WERI-Rb-1 (cell line): Measurements from ENCODE around the gene MTMR4.
"Not testable (repeated sequence)": the region's sequence is repeated elsewhere in the genome, so short reads cannot be mapped to it uniquely, and the experiment has no call there.

Experiments
- DNase-seq: peaks from one replicate; pipeline ENCODE4 v3.0.0-alpha.2; 2020
- H3K27ac ChIP-seq: fragments of 250-450 bp; sonication (Bioruptor Pico); 2 replicates; pipeline ENCODE4 v1.5.1; 2020; ENCODE audit warnings: mild to moderate bottlenecking, moderate library complexity
- H3K27me3 ChIP-seq: fragments of 250-450 bp; sonication (Bioruptor Pico); 2 replicates; pipeline ENCODE4 v1.5.1; 2021; ENCODE audit warnings: mild to moderate bottlenecking, low read depth, moderate library complexity; ENCODE audit not compliant: insufficient read depth, severe bottlenecking
- H3K36me3 ChIP-seq: fragments of 250-450 bp; sonication (Bioruptor Pico); 2 replicates; pipeline ENCODE4 v1.5.1; 2020; ENCODE audit warnings: mild to moderate bottlenecking, moderate library complexity
- H3K4me3 ChIP-seq: 2 replicates; pipeline ENCODE4 v1.5.1; 2011; ENCODE audit warnings: low read depth, mild to moderate bottlenecking, control low read depth, low read length
- H3K9me3 ChIP-seq: fragments of 250-450 bp; sonication (Bioruptor Pico); 2 replicates; pipeline ENCODE4 v1.5.1; 2021; ENCODE audit warnings: mild to moderate bottlenecking, moderate library complexity; ENCODE audit not compliant: severe bottlenecking
- TF ChIP-seq, protein P1 (sequence below): IDR thresholded peaks from 2 replicates; pipeline ENCODE4 v1.5.1; 2011; ENCODE audit warnings: low read depth, mild to moderate bottlenecking, control low read depth, inconsistent platforms, low read length

Gene MTMR4

GRCh38 chr17:58513965-58514769, at the start of gene MTMR4:
Gene MTMR4, minus strand, starts transcription at chr17:58514638. Its CDS starts 231 bp downstream, at chr17:58514407.
- H3K27me3 ChIP-seq, result no peaks in the 10 kb centered on the region
- H3K36me3 ChIP-seq, result peaks cover 44% of the 10 kb centered on the region
- H3K4me3 ChIP-seq, result peak within 1 kb of the TSS; percentile 80
- no peaks in the 10 kb centered on the region for H3K9me3 ChIP-seq
- H3K27ac ChIP-seq, result peak within 1 kb of the TSS; percentile 85
- TF ChIP-seq, protein P1, sequence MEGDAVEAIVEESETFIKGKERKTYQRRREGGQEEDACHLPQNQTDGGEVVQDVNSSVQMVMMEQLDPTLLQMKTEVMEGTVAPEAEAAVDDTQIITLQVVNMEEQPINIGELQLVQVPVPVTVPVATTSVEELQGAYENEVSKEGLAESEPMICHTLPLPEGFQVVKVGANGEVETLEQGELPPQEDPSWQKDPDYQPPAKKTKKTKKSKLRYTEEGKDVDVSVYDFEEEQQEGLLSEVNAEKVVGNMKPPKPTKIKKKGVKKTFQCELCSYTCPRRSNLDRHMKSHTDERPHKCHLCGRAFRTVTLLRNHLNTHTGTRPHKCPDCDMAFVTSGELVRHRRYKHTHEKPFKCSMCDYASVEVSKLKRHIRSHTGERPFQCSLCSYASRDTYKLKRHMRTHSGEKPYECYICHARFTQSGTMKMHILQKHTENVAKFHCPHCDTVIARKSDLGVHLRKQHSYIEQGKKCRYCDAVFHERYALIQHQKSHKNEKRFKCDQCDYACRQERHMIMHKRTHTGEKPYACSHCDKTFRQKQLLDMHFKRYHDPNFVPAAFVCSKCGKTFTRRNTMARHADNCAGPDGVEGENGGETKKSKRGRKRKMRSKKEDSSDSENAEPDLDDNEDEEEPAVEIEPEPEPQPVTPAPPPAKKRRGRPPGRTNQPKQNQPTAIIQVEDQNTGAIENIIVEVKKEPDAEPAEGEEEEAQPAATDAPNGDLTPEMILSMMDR, result no peak
- DNase-seq, result peak; percentile 92

GRCh38 chr17:58560511-58560910, 46.1 kb upstream of the MTMR4 start:
- no peaks in the 10 kb centered on the region for H3K9me3 ChIP-seq
- H3K27me3 ChIP-seq, result no peaks in the 10 kb centered on the region
- TF ChIP-seq, protein P1, result no peak
- H3K4me3 ChIP-seq, result no peak overlapping the region
- H3K36me3 ChIP-seq, result no peaks in the 10 kb centered on the region
- DNase-seq, result no peak
- H3K27ac ChIP-seq, result no peak overlapping the region

DNA sequence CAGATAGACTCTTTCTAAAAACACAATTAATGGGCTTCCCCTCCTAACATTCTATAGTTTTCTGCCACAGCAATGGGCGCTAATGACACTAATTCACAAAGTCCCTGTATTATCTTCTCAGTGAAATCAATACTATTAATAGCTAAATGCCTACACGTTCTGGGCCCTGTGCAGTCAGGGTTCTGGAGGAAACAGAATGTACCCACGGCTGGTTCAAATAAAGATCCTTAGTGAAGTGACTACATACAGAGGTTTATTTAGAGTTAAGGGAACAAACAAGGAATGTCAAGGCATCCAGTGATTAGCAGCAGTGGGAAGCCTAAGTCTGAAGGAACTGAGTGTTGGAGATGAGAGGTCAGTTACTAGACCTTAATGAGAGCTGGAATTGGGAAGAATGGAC, 43.5 kb upstream of the MTMR4 start:
- H3K4me3 ChIP-seq, result no peak overlapping the region
- no peak for DNase-seq
- H3K27me3 ChIP-seq, result no peaks in the 10 kb centered on the region
- TF ChIP-seq, protein P1, result no peak
- H3K27ac ChIP-seq, result no peak overlapping the region
- H3K9me3 ChIP-seq, result no peaks in the 10 kb centered on the region
- no peaks in the 10 kb centered on the region for H3K36me3 ChIP-seq

GRCh38 chr17:58556833-58557250, 42.4 kb upstream of the MTMR4 start:
- TF ChIP-seq, protein P1, result no peak
- no peak overlapping the region for H3K4me3 ChIP-seq

DNA sequence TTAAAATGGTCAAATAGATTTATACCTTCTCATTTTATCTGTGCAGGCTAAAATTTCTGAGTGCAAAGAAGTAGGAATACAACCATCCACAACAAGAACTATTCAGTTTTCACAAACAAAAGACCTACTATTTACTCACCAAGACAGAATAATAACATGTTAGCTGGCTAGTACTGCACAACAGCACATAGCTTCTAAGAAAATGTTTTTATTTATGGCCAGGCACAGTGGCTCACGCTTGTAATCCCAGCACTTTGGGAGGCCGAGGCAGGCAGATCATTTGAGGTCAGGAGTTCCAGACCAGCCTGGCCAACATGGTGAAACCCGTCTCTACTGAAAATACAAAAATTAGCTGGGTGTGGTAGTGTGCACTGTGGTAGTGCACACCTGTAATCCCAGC, 40.7 kb upstream of the MTMR4 start:
- H3K27ac ChIP-seq, H3K27me3 ChIP-seq, H3K4me3 ChIP-seq, H3K36me3 ChIP-seq, H3K9me3 ChIP-seq, DNase-seq: not testable (repeated sequence)

More at GRCh38 chr17:58556833-58557250, 42.4 kb upstream of the MTMR4 start:
- Histone ChIP-seq H3K36me3 (no peaks in the 10 kb centered on the region), H3K27ac (no peak overlapping the region), H3K9me3 (no peaks in the 10 kb centered on the region), H3K27me3 (no peaks in the 10 kb centered on the region)
- DNase-seq, result no peak

DNA sequence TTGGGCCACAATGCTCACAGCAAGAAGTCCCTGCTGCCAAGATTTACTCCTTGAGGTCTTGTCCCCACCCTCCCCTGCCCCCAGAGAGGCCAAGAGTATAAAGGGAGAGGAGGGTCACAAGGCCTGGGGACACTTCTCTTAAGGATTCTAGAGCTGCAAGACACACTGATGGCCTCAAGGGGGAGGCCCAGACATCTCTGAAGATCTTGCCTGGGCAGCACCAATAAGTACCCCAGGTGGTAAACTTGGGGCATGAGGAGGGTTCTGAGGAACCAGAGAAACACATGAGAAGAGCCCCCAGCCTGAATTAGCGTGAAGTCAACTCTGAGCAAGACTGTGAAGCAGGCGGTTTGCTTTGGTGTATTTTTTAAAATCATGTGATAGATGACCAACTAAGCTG, 26.8 kb upstream of the MTMR4 start:
- H3K27me3 ChIP-seq, result no peaks in the 10 kb centered on the region
- TF ChIP-seq, protein P1, result peak; percentile 79

More for the DNA sequence above, 26.8 kb upstream of the MTMR4 start:
- DNase-seq, result peak; percentile 58
- H3K36me3 ChIP-seq, result no peaks in the 10 kb centered on the region
- peak overlapping the region; percentile 84 for H3K27ac ChIP-seq
- no peak overlapping the region for H3K4me3 ChIP-seq
- peaks cover 8% of the 10 kb centered on the region for H3K9me3 ChIP-seq
